Smooth muscle cell (in vitro differentiated cells): ENCODE data around the gene HAP1. TPM values are rescaled to one million over a fixed set of nuclear protein-coding genes. Genes with fewer than 3 reads are reported as not detected.

Experiments used
- DNase-seq: peaks from one replicate; lab custom pipeline; 2025; ENCODE audit not compliant: unreplicated experiment; lab: John Stamatoyannopoulos, UW
- H2AFZ ChIP-seq: fragments of 200-600 bp; sonication (generic); 2 replicates; pipeline ENCODE4 v1.6.0; 2016; ENCODE audit warnings: antibody characterized with exemption, low read depth, mild to moderate bottlenecking
- H3F3A ChIP-seq: fragments of 200-600 bp; sonication (generic); 2 replicates; pipeline ENCODE4 v1.6.0; 2017; ENCODE audit warnings: antibody characterized with exemption, low read depth
- H3K27ac ChIP-seq: fragments of 200-600 bp; sonication (generic); 2 replicates; pipeline ENCODE4 v1.5.1; 2016; ENCODE audit warnings: low read depth, mild to moderate bottlenecking
- H3K27me3 ChIP-seq: fragments of 200-600 bp; sonication (generic); 2 replicates; pipeline ENCODE4 v1.6.1; 2016; ENCODE audit warnings: low read depth, mild to moderate bottlenecking
- H3K36me3 ChIP-seq: fragments of 200-600 bp; sonication (generic); 2 replicates; pipeline ENCODE4 v1.5.1; 2016; ENCODE audit warnings: low read depth
- H3K4me1 ChIP-seq: fragments of 200-600 bp; sonication (generic); 2 replicates; pipeline ENCODE4 v1.5.1; 2016; ENCODE audit warnings: low read depth
- H3K4me2 ChIP-seq: fragments of 200-600 bp; sonication (generic); 2 replicates; pipeline ENCODE4 v1.6.0; 2016; ENCODE audit warnings: mild to moderate bottlenecking
- H3K4me3 ChIP-seq: fragments of 200-600 bp; sonication (generic); 2 replicates; pipeline ENCODE4 v1.5.1; 2016; ENCODE audit warnings: mild to moderate bottlenecking
- H3K79me2 ChIP-seq: fragments of 200-600 bp; sonication (generic); 2 replicates; pipeline ENCODE4 v1.6.0; 2016; ENCODE audit warnings: low read depth, mild to moderate bottlenecking
- H3K9ac ChIP-seq: fragments of 200-600 bp; sonication (generic); 2 replicates; pipeline ENCODE4 v1.6.0; 2016; ENCODE audit warnings: low read depth
- H3K9me3 ChIP-seq: fragments of 200-600 bp; sonication (generic); replicated peaks from 2 replicates; pipeline ENCODE4 v1.5.1; 2016; ENCODE audit warnings: low read depth
- H4K20me1 ChIP-seq: fragments of 200-600 bp; sonication (generic); 2 replicates; pipeline ENCODE4 v1.6.0; 2016; ENCODE audit warnings: low read depth
- CTCF ChIP-seq: fragments of 200-600 bp; sonication (generic); IDR thresholded peaks from 2 replicates; pipeline ENCODE4 v1.5.1; 2017; ENCODE audit warnings: borderline replicate concordance, mild to moderate bottlenecking, antibody characterized with exemption; ENCODE audit not compliant: insufficient read depth, poor library complexity, severe bottlenecking
- WGBS: methylation state at CpG from one replicate; pipeline ENCODE4 v1.1.7; 2016; ENCODE audit warnings: low lambda C conversion rate; 5-methylcytosine and 5-hydroxymethylcytosine counted together
- polyA plus RNA-seq: library from polyadenylated mRNA; unstranded; fragments of >200 nt; fragmentation: Nextera tagmentation; extraction: Ambion mirVana; gene quantifications from 2 replicates; pipeline ENCODE4 v1.2.1, GENCODE V29; 2016
- total RNA-seq: library from RNA; depleted of rRNA; stranded (reverse); fragments of >200 nt; gene quantifications from 2 replicates; pipeline ENCODE4 v1.2.3, GENCODE V29; 2014

HAP1 gene, protein sequence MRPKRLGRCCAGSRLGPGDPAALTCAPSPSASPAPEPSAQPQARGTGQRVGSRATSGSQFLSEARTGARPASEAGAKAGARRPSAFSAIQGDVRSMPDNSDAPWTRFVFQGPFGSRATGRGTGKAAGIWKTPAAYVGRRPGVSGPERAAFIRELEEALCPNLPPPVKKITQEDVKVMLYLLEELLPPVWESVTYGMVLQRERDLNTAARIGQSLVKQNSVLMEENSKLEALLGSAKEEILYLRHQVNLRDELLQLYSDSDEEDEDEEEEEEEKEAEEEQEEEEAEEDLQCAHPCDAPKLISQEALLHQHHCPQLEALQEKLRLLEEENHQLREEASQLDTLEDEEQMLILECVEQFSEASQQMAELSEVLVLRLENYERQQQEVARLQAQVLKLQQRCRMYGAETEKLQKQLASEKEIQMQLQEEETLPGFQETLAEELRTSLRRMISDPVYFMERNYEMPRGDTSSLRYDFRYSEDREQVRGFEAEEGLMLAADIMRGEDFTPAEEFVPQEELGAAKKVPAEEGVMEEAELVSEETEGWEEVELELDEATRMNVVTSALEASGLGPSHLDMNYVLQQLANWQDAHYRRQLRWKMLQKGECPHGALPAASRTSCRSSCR
- total RNA-seq (0.04 and 0.36 TPM in 2 replicates), polyA plus RNA-seq (0.54 and 0.73 TPM in 2 replicates)

DNA sequence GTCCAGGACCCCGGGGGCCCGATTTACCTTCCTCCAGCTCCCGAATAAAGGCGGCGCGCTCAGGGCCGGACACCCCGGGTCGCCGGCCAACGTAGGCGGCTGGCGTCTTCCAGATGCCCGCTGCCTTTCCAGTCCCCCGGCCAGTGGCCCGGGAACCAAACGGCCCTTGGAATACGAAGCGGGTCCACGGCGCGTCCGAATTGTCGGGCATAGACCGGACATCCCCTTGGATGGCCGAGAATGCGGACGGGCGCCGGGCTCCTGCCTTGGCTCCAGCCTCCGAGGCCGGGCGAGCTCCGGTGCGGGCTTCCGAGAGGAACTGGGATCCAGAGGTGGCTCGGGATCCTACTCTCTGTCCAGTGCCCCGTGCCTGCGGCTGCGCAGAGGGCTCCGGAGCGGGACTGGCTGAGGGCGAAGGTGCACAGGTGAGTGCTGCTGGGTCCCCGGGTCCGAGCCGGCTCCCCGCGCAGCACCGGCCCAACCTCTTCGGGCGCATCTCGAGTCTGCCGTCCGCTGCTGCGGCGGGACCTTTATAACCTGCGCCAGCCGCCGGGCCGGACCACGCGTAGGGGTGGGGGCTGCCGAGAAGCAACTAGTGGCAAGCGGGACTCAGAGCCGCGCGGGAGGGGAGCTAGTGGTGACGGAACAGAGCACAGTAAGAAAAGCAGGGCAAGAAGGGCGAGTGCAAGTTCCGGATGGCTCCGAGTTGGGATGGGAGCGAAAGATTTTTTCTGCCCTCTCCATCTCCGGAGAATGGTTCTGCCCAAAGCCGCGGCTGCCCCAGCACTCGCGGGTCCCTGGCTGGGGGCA is at the start of gene HAP1:
Gene HAP1, minus strand, starts transcription at position 505 of the 810 bp plus-strand sequence. Its CDS starts 9 bp downstream, at position 496.
- no peaks in the 10 kb centered on the region for H3K79me2 ChIP-seq
- no peak within 1 kb of the TSS for H2AFZ ChIP-seq
- H3K4me1 ChIP-seq = peaks cover 11% of the 10 kb centered on the region
- H3K36me3 ChIP-seq = no peaks in the 10 kb centered on the region
- H3K9me3 ChIP-seq = no peaks in the 10 kb centered on the region
- no peaks in the 10 kb centered on the region for H4K20me1 ChIP-seq
- WGBS = under 1% methylated on average over 76 of the region's 77 CpGs
- no peak for TF ChIP-seq CTCF
- H3K27me3 ChIP-seq = peaks cover 79% of the 10 kb centered on the region
- H3K4me2 ChIP-seq = peak within 1 kb of the TSS; percentile 87
- no peak for DNase-seq
- peak within 1 kb of the TSS; percentile 46 for H3K4me3 ChIP-seq
- H3F3A ChIP-seq = no peaks in the 10 kb centered on the region
- H3K27ac ChIP-seq = no peak within 1 kb of the TSS
- no peak within 1 kb of the TSS for H3K9ac ChIP-seq

GRCh38 chr17:41782142-41782541 is 47.7 kb upstream of the HAP1 start:
- TF ChIP-seq CTCF = no peak
- peaks cover 33% of the 10 kb centered on the region for H3K4me1 ChIP-seq

DNA sequence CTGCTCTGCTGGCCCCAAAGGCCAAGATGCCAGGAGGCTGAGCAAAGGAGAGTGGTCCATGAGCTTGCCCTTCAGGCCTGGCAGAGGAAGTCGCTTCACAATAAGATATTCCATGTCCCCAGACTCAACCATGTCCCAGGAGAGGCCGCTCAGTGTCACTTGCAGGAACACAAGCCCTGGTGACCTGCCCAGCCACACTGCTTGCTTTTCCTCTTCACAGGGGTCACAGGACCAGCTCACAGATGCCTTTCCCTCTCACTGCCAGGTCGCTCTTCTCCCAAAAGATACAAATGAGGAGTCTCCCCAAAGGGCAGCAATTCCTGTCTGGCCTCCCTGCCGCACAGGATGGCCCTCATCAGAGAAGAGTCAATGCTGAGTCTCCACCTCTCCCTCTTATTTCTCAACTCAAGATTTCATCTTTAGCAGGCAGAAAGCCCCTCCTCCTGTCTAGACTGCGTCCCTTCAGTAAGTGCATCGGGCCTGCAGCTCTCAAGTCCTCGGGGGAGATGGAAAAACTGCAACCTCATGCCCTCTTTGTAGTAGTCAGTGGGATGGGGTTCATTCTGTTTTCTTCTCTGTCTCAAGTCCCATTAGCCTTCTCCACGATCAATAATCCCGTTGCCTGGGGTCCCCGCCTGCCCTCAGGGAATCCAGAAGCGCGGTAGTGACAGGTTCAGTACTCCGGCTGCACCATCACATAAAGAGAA is 47.1 kb upstream of the HAP1 start:
- Histone ChIP-seq H3K36me3 (no peaks in the 10 kb centered on the region), H3K27ac (peak overlapping the region; percentile 50), H3K4me2 (peak overlapping the region; percentile 85), H3K9ac (no peak overlapping the region), H3K4me3 (no peak overlapping the region), H3F3A (peaks cover 11% of the 10 kb centered on the region), H3K27me3 (no peaks in the 10 kb centered on the region), H2AFZ (no peak overlapping the region), H3K9me3 (no peaks in the 10 kb centered on the region), H3K79me2 (peaks cover 67% of the 10 kb centered on the region), H4K20me1 (peaks cover 84% of the 10 kb centered on the region), H3K4me1 (peaks cover 39% of the 10 kb centered on the region)
- DNase-seq = no peak
- no peak for TF ChIP-seq CTCF
- 72% methylated on average over 13 of the region's 13 CpGs for WGBS

More at GRCh38 chr17:41782142-41782541, 47.7 kb upstream of the HAP1 start:
- no peak overlapping the region for H3K9ac ChIP-seq
- peaks cover 79% of the 10 kb centered on the region for H4K20me1 ChIP-seq
- peaks cover 8% of the 10 kb centered on the region for H3F3A ChIP-seq
- peaks cover 66% of the 10 kb centered on the region for H3K79me2 ChIP-seq
- no peaks in the 10 kb centered on the region for H3K27me3 ChIP-seq
- no peaks in the 10 kb centered on the region for H3K36me3 ChIP-seq
- WGBS = 91% methylated on average over 4 of the region's 4 CpGs
- H2AFZ ChIP-seq = no peak overlapping the region
- no peak for DNase-seq
- no peaks in the 10 kb centered on the region for H3K9me3 ChIP-seq
- peak overlapping the region; percentile 50 for H3K27ac ChIP-seq
- H3K4me2 ChIP-seq = peak overlapping the region; percentile 85
- no peak overlapping the region for H3K4me3 ChIP-seq
